Measurements from ENCODE around the gene PDIA5. TPM values are rescaled to one million over a fixed set of nuclear protein-coding genes. Genes with fewer than 3 reads are reported as not detected.

The PDIA5 gene
- total and polyA plus RNA-seq, 7 donors, result 4.2 to 23.0 (median 13.9) TPM

- Histone ChIP-seq H3K27me3 (no peaks in the 10 kb centered on the region), H3K4me3 (no peak overlapping the region), H3K9me3 (no peaks in the 10 kb centered on the region), H3K4me1 (no peaks in the 10 kb centered on the region), H3K36me3 (no peaks in the 10 kb centered on the region), H3K27ac (no peak overlapping the region)
- intact Hi-C loops (cut with DNase I), result no loop called here
- 22 to 46% methylated on average over 10 of the region's 10 CpGs for WGBS, 2 donors
- no peak for TF ChIP-seq POLR2A (IDR thresholded peaks at IDR 0.05)
- TF ChIP-seq, protein P1, sequence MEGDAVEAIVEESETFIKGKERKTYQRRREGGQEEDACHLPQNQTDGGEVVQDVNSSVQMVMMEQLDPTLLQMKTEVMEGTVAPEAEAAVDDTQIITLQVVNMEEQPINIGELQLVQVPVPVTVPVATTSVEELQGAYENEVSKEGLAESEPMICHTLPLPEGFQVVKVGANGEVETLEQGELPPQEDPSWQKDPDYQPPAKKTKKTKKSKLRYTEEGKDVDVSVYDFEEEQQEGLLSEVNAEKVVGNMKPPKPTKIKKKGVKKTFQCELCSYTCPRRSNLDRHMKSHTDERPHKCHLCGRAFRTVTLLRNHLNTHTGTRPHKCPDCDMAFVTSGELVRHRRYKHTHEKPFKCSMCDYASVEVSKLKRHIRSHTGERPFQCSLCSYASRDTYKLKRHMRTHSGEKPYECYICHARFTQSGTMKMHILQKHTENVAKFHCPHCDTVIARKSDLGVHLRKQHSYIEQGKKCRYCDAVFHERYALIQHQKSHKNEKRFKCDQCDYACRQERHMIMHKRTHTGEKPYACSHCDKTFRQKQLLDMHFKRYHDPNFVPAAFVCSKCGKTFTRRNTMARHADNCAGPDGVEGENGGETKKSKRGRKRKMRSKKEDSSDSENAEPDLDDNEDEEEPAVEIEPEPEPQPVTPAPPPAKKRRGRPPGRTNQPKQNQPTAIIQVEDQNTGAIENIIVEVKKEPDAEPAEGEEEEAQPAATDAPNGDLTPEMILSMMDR (IDR thresholded peaks at IDR 0.05), result peak in 1 of 4 experiments; percentile 55
- DNase-seq, result no peak
Observed at GRCh38 chr3:123194552-123194951, 127.7 kb downstream of the PDIA5 start.

DNA sequence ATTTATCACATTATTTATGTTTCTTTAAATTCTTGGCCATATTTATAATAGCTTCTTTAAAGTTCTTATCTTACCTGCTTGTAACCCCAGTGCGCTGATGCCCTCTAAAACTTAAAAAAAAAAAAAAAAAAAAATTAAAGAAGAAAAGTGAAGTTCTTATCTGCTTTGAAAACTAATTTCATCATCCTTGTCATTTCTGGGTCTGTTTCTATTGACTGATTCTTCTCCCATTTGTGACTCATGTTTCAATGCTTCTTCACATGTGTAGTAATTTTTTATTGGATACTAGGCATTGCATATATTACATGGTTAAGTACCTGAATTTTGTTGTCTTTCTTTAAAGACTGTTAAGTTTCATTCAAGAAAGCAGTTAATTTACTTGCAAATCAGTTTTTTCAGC lies 131.5 kb downstream of the PDIA5 start:
- Histone ChIP-seq H3K9me3 (no peaks in the 10 kb centered on the region), H3K27me3 (no peaks in the 10 kb centered on the region), H3K36me3 (no peaks in the 10 kb centered on the region), H3K4me1 (peaks cover 0 to 18% (median 9%) of the 10 kb centered on the region in 4 donors), H3K27ac (no peak overlapping the region), H3K4me3 (no peak overlapping the region)
- intact Hi-C loops (cut with DNase I), result no loop called here
- 96 to 97% methylated on average over 1 of the region's 1 CpG for WGBS, 2 donors
- TF ChIP-seq EP300 (IDR thresholded peaks at IDR 0.05) (no peak), POLR2AphosphoS5 (IDR thresholded peaks at IDR 0.05) (no peak), POLR2A (IDR thresholded peaks at IDR 0.05) (no peak)
- TF ChIP-seq, protein P1 (IDR thresholded peaks at IDR 0.05), result no peak
- DNase-seq, result no peak

GRCh38 chr3:123201223-123201556 lies 134.4 kb downstream of the PDIA5 start:
- no peak for DNase-seq
- intact Hi-C loops (cut with DNase I), result loop anchor here (5.0 to 10.0 kb wide), 5 partner anchors 104 to 406 kb away; partner anchors contain the start of genes HSPBAP1, PDIA5, SEMA5B and SLC49A4
- TF ChIP-seq, protein P1 (IDR thresholded peaks at IDR 0.05), result no peak
- TF ChIP-seq EP300 (IDR thresholded peaks at IDR 0.05), result no peak
- TF ChIP-seq POLR2A (IDR thresholded peaks at IDR 0.05), result no peak
- TF ChIP-seq POLR2AphosphoS5 (IDR thresholded peaks at IDR 0.05), result no peak
- H3K27me3 ChIP-seq, result no peaks in the 10 kb centered on the region
- H3K36me3 ChIP-seq, result no peaks in the 10 kb centered on the region
- WGBS, 2 donors, result 1 to 4% methylated on average over 6 of the region's 6 CpGs
- H3K9me3 ChIP-seq, result no peaks in the 10 kb centered on the region
- H3K4me3 ChIP-seq, result peak overlapping the region; percentile 85 to 97 (median 92)
- peaks cover 0 to 22% (median 9%) of the 10 kb centered on the region in 4 donors for H3K4me1 ChIP-seq
- H3K27ac ChIP-seq, result peak overlapping the region; percentile 83 to 86 (median 86)

DNA sequence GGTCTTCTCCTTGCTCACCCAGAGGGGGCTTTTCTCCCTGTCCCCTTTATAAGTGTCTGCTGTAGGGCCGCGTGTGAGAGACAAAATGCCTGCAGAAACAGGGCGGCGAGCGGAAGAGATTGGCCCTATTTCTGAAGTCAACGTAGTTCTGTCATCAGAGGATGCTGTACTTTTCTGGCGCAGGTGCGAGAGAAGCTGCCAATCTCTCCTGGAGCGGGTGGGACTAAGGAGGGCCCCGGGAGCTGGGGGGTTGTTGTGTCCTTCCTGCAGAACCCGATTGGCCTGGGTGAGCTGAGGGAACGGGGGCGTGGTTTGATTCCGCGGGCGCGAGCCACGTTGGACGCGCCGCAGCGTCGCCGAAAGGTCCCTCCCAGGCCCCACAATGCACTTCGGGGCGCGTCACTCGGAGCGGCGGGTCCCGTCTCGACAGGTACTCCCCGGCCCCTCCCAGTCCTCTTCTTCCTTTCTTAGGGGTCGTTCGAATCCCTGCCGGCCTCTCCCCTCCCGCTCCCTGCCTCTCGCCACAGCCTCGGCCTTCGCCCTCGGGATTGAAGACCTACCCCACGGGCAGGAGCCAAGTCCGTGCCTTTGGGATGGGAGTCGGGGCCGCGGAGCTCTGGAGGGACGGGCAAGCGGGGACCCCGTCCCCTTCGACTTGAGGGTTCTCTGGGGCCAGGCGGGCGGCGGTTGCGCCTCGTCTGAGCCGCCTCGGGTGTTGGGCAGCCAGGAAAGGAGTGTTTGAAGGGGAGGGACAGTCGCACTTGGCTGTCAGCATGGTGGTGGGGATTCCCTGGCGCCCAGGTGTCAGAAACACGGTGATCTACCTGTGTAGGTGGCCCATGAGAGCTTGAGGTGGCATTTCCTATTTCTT lies 135.0 kb downstream of the PDIA5 start, which contains the start of gene SEC22A:
Gene SEC22A (plus strand): TSS at position 387 of the 871 bp plus-strand sequence. CDS start 7,275 bp downstream, outside the sequence.
- Histone ChIP-seq H3K27me3 (no peaks in the 10 kb centered on the region), H3K4me3 (peak within 1 kb of the TSS; percentile 85 to 97 (median 92)), H3K27ac (peak within 1 kb of the TSS; percentile 83 to 86 (median 86)), H3K9me3 (no peaks in the 10 kb centered on the region), H3K4me1 (peaks cover 0 to 22% (median 9%) of the 10 kb centered on the region in 4 donors), H3K36me3 (no peaks in the 10 kb centered on the region)
- TF ChIP-seq, protein P1 (IDR thresholded peaks at IDR 0.05), result no peak
- peak in 2 of 4 donors; percentile 5 to 18 for TF ChIP-seq EP300 (IDR thresholded peaks at IDR 0.05)
- peak; percentile 64 to 74 for TF ChIP-seq POLR2A (IDR thresholded peaks at IDR 0.05)
- peak; percentile 89 to 94 (median 94) for TF ChIP-seq POLR2AphosphoS5 (IDR thresholded peaks at IDR 0.05)
- DNase-seq, result peak; percentile 96
- 0% methylated on average over 60 of the region's 60 CpGs for WGBS, 2 donors
- intact Hi-C loops (cut with DNase I), result loop anchor here (5.0 to 10.0 kb wide), 5 partner anchors 104 to 407 kb away; partner anchors contain the start of genes HSPBAP1, PDIA5, SEMA5B and SLC49A4

Data from sigmoid colon (tissue), 7 donors.